ENCODE data around the gene PMIS2.
"Not testable (repeated sequence)": the region's sequence is repeated elsewhere in the genome, so short reads cannot be mapped to it uniquely, and the experiment has no call there.

The PMIS2 gene

DNA sequence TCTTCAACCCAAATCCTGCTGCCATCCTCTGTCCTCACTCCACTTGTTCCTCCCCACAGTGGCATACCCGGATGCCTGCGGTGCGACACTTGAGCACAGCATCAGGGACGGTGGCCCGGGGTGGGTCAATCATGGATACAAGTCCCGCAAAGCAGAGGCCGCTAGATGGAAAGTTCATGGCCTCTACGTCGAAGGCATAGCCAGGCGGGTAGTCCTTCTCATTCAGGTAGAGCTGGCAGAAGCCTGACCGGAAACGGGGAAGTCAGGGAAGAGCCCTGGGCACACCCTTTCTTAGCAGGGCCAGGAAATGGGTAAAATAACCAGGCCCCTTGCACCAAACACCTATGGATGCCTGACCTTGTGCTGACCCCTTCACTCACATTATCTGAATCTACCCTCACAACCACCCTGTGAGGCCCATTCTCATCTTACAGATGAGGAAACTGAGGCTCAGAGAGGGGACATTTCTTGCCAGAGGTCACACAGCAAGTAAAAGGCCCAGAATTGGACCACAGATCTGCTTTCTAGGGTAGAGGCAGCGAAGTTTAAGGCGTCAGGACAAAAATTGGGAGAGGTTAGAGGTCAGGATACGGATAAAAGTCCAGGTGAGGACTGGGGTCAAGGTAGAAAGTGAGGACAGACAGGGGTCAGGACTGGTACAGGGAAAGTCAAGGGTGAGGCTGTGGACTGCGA is 29.0 kb upstream of the PMIS2 start:
- DNase-seq, result no peak

DNA sequence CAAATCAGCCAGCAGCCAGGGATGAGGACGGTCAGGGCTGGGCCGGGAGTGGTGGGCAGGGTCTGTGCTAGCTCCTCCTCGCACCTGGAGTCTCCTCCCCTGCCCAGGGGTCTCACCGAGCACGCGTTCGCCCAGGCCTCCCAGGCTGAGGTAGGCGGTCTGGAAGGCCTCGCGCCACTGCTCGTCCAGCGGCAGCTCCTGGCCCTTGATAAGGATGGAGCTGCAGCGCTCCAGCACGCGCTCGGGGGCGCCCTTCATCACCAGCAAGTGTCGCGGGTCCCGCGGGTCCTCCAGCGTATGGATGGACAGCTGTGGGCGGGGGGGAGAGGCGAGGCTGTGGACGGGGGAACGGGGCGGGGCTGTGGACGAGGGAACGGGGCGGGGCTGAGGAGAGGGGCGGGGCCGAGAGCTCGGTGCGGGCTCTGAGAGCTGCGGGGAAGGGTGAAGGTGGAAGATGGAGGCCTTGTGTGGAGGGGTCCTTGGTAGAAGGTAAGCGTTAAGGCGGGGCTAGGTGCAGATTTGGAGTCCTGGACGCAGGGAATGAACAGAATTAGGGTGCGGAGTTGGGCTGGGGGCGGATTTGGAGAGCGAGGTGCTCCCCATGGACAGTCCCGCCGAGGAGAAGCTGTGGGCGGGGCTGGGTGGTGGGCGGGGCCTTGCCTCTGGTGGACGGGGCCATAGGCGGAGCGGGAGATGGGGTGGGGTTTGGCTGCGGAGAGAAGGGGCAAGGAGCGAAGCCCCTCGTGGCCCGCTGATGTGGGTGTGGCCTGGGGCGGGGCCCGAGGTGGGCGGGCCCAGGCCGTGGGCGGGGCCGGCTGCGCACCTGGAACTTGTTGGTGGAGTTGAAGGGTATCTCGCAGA is 28.2 kb upstream of the PMIS2 start:
- DNase-seq, result peak in 1 of 4 experiments; percentile 38

DNA sequence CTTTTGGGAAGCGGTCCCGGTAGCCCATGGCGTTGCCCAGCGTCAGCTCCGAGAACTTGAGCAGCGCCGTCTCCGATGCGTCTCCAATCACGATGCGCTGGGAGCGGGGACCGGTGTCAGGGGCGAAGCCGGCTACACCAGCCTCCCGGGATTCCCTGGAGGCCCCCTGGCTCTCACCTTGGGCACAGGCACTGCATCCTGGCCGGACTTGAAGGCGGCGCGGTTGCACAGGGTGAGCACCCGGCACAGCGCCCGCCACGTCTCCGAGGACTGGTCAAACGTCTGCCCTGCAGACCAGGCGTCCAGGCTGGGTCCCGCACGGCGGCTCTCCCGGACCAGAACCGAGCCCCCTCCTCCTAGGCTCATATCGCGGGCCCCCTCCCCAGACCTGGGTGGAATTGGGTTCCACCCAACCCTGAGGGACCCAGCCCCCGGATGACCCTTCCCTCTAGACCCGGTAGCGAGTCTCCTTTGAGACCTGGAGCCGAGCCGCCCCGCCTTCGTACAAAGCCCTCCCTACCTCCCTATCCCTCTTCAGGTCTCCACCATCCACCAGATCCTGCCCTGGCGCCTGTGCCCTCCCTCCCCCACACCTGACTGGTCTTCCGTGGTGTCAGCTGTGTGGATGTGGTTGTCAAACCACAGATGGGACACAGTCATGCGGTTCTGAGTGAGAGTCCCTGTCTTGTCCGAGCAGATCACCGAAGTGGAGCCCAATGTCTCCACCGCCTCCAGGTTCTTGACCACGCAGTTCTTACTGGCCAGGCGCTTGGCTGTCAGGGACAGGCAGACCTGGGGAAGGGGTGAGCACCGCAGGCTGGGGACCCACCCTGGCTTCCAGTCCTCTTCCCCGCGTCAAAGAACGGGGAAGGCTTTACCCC is 27.3 kb upstream of the PMIS2 start:
- DNase-seq, result no peak

DNA sequence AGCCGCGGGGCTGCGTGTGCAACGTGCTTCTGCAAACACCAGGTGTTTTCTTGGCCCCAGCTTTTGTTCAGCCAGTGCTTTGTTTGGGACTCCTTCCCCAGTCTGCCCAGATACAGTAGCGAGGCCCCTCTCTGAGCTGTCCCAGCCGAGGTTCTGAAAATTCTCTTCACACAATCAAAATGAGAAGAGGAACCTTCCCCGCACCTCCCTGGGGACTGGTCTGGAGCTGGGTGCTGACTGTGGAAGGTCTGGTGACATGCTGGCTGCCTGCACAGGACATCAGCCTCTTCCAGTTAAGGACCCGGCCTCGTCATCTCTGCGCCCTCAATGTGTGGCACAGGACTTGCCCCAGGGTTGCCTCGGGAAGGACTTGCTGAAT is 26.7 kb upstream of the PMIS2 start:
- DNase-seq, result no peak

DNA sequence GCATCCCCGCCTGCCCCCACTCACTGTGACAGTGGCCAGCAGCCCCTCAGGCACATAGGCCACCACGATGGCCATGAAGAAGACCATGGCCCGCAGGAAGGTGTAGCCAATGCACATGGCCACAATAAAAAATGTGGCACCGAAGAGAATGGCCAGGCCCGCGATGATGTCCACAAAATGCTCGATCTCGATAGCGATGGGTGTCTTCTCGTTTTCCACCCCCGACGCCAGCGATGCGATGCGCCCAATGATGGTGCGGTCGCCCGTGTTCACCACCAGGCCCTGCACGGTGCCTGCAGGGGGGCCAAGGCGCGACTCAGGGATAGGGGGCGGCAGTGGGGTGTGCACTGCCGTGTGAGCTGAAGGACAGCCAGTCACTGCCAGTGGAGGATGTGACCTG is 26.2 kb upstream of the PMIS2 start:
- no peak for DNase-seq

DNA sequence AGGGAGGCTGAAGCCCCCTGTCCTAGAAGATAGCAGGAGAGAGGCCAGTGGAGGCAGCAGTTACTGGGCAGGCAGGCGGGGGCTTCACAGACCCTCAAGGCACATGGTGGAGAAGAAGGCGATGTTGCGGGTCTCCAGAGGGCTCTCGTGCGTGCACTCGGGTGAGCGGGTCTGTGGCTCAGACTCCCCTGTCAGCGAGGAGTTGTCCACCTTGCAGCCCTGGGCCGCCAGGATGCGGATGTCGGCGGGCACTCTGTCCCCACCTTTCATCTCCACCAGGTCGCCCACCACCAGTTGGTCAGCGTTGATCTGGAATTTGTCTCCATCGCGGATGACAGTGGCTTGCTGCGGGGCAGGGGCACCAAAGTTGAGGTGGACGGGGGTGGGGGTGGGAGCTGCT is 25.7 kb upstream of the PMIS2 start:
- DNase-seq, result no peak

DNA sequence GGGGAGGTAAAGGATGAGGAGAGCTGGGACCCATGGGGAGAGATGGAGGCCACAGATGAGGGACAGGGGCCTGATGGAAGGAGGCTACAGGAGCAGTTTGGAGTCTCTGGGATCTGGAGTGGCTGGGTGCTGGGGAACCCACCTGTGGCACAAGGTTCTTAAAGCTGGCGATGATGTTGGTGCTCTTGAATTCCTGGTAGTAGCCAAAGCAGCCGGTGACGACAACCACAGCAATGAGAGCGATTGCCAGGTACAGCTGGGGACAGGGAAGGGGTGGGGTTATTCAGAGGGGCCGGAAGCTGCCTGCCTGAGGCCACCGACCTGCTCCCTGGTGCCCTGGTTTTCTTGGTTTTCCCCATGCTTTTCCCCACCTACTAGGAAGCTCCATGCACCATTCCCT is 25.3 kb upstream of the PMIS2 start:
- no peak for DNase-seq

DNA sequence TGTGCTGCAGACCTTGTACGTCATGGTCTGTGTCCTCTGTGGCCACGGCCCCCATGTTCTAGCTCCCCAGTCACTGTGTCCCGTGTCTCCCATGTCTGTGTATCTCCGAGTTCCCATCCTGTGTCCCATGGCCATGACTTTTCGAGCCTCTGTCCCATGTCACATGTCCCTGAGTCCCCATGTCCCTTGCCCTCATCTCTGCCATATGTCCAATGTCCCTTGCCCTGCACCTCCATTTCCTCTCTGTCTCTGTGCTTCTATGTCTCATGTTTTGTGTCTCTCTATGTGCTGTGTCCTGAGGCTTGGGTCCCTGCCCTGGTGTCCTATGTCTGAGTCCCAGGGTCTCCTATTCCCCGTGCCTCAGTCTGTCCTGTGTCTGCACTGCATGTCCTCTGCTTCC is 24.5 kb upstream of the PMIS2 start:
- DNase-seq, result no peak

DNA sequence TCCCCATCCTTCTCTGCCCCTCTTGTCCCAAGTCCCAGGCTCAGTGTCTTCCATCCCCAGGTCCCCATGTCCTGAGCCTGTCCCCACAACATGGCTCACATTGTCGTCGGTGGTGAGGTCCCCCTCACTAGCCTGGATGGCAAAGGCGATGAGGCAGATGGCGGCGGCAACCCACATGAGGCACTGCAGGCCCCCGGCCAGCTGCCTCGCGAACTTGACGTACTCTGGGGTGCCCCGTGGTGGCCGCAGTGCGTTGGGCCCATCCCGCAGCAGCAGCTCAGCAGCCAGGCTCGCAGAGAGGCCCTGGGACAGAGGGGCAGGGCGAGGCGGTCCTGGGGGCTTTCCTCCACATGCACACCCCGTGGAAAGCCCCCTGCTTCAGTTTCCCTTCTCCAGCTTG is 23.6 kb upstream of the PMIS2 start:
- DNase-seq, result no peak

DNA sequence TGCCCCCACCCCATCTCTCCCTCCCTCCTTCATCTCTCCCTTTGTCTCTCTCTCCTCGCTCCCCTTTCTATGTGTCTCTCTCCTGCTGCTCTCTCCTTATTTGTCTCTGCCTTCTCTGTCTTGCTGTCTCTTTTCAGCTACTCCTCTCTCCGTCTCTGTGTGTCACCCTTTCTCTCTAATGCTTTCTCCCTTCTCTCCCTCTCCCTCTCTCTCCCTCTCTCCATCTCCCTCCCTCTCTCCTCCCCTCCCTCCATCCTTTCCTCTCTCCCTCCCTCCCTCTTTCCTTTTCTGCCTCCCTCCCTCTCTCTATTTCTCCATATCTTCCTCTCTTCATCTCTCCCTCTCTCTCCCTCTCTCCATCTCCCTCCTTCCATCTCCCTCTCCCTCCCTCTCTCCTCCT is 23.2 kb upstream of the PMIS2 start:
- DNase-seq, result no peak

DNA sequence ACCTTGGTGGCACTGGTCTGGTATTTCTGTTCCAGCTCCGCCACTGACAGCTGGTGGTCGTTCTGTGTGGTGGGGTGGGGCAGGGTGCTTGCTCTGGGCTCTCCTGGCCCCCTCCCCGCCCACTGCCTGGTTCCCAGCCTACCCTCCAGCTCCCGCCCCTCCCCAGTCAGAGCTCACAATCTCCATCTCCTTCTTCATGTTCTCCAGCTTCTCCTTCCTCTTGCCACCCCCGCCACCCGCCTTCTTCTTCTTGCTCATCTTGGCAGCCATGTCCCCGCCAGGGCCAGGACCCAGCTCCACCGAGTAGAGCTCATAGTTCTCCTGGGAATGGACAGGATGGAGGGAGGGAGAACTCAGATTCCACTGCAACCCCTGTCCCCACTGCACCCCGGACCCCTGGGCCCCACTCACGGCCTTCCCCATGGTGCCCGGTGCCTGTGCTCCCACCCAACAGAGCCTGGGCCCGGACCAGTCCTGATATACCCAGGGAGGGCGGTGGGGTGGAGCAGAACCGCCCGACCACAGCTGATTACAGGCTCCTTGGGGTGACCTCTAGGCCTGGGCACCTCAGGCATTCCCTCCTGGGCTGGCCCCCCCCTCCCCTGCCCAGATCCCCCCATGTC is 22.7 kb upstream of the PMIS2 start, which contains the start of gene ATP4A:
Gene ATP4A (minus strand): TSS at position 452 of the 623 bp plus-strand sequence. CDS start 29 bp downstream, at position 423.
- no peak for DNase-seq

DNA sequence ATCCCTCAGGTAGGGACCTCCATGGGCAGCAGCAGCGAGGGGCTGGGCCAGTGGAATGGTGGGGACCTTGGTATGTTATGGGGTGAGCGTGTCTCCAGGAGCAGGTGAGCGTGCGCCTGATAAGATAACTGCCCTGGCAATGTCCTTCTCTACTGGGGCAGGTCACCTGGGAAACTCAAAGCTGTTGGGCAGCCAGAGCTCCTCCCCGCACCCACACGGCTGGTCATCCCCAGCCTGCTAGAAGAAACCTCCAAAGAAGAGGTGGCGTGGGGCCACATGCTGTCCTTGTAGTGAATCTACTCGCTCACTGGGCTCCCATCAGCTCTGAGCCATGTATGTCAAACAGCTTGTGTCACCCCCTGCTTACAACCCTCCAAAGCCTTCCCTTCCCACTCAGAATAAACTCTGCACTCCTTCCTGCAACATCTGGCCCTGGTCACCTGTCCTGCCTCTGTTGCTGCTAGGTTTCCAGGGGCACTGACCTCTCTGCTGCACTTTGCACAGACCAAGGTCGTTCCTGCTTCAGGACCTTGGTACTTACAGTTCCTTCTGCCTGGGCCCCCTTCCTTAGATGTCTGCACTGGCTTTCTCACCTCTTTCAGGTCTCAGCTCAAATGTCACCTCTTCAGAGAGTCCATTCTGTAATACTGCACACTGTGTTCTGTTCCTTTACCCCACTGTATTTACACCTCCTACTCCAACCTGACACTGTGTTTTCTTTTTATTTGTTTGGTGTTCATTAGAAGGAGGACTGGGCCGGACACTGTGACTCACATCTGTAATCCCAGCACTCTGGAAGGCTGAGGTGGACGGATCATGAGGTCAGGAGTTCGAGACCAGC is 20.7 kb upstream of the PMIS2 start:
- no peak for DNase-seq

DNA sequence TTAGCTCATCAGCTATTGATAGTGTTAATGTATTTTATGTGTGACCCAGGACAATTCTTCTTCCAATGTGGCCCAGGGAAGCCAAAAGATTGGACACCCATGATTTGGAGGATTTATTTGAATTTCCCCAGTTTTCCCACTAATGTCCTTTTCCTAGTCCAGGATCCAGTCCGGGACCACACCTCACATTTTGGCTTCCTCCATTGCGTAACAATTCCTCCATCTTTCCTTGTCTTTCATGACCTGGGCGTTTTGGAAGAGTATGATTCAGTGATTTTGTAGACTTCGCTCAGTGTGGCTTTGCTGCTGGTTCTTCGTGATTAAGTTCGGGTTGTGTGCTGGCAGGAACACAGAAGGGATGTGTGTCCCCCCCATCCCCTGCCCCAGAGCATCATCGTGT is 19.2 kb upstream of the PMIS2 start:
- no peak for DNase-seq

DNA sequence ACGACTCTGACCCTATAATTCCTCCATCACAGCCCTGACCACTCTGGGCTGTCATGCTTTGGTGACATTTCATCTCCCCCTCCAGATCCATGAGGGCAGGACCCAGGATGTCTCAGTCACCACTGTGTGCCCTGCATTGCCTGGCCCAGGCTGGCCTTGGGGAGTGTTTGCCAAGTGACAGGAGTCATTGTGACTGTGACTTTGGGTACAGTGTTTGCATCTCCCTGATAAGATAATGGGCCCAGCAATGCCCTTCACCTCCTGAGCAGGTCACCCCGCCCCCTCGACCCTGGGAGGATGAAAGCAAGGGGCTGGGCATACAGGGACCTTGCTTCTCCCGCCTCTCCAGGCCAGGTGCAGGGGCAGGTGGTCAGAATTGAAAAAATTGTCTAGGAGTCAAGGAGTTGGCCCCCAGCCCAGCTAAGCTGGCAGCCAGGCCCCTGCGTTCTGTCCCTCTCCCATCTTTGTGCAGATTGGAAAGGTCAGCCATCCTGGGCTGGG is 16.6 kb upstream of the PMIS2 start:
- no peak for DNase-seq

DNA sequence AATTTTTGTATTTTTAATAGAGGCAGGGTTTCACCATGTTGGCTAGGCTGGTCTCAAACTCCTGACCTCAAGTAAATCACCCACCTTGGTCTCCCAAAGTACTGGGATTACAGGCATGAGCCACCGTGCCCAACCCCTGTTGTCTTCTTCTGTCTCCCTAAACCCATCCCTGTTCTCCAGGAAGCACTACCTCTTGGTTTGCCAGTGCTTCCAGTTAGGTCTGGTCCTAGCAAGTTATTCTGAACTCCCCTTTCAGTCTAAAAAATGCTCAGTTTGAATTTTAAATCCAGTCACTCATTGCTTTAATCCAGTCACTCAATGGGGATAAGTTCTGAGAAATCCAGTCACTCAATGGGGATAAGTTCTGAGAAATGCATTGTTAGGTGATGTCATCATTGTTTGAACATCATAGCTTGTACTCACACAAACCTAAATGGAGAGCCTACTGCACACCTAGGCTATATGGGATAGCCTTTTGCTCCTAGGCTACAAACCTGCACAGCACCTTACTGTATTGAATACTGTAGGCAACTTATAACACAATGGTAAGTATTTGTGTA is 14.5 kb upstream of the PMIS2 start:
- no peak for DNase-seq

DNA sequence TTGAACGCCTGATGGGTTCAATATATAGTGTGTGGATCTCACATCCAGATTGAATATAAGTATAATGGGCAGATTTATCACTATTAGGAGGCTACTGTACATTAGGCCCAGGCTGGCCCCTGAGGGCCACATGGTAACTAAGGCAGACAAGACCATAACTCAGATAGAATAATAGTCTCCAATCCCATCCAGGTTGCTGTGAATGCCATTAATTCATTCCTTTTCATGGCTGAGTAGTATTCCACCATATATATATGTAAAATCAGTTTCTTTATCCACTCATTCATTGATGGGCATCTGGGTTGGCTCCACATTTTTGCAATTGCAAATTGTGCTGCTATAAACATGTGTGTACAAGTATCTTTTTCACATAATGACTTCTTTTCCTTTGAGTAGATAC is 8.1 kb upstream of the PMIS2 start:
- no peak for DNase-seq

DNA sequence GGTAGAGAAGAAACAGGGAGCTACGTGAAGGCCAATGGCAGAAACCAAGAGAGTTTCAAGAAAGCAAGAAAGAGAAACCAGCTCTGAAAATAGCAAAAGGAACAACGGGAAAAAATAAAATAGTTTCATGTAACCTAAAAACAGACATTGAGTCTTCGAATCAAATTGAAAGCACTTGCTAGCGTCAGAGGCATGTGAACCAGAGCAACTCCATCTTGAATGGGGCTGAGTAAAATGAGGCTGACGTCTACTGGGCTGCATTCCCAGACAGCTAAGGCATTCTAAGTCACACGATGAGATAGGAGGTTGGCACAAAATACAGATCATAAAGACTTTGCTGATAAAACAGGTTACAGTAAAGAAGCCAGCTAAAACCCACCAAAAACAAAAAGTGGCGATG is 7.3 kb upstream of the PMIS2 start:
- DNase-seq, result no peak

DNA sequence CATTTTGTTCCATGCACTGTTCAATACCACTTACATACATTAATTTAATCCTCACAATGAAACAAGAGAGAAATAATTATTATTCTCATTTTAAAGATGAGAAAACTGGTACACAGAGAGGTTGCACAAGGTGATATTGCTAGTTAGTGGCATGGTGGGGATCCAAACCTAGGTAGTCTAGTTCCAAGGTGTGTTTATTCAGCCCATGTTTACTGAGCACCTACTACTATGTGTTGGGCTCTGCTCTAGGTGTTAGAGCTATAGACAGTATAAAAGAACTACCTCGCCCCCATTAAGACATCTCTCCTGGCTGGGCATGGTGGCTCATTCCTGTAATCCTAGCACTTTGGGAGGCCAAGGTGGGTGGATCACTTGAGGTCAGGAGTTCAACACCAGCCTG is 3.2 kb upstream of the PMIS2 start:
- no peak for DNase-seq

DNA sequence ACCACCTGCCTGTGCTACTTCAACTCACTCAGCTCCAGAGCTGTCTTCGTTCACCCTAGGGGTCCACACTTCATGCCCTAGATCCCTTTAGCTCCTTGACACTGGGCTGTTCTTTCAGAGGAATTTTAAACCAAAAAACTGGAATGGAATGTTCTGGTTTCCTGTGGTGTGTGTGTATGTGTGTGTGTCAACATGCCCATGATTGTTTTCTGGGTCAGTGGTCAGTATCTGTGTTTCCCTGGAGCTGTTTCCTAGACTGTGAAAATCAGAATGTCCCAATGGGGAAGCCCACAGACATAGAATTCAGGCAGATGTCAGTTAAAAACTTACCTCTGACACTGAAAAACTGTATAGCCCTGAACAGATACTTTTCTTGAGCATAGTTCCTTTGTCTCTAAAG is 1.3 kb downstream of the PMIS2 start:
- DNase-seq, result no peak

DNA sequence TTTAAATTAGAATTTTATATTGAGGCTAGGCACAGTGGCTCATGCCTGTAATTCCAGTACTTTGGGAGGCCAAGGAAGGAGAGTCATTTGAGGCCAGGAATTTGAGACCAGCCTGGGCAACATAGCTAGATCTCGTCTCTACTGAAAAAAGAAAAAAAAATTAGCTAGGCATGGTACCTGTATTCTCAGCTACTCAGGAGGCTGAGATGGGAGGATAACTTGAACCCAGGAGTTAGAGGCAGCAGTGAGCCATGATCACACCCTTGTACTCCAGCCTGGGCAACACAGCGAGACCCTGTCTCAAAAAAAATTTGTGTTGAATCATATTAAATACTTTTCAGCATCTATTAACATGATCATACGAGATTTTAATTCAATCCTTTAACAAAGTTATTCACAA is 4.9 kb downstream of the PMIS2 start:
- DNase-seq, result no peak

DNA sequence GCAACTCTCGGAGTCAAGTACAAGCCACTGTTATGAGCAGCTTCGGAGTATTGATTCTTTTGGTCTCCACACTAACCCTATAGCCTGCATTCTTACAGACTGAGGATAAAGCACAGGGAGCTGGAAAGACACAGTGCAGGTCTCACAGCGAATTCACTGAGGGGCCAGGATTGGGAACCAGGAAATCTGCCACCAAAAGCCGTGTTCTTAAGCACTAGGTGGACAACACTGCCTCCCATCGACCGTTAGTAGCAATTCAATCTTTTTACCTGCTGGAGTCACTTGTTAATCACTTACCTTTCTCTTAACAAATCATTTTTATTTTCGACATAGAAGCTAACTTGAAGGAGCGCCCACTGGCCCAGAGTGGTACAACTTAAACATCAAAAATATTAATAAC is 6.3 kb downstream of the PMIS2 start:
- no peak for DNase-seq

DNA sequence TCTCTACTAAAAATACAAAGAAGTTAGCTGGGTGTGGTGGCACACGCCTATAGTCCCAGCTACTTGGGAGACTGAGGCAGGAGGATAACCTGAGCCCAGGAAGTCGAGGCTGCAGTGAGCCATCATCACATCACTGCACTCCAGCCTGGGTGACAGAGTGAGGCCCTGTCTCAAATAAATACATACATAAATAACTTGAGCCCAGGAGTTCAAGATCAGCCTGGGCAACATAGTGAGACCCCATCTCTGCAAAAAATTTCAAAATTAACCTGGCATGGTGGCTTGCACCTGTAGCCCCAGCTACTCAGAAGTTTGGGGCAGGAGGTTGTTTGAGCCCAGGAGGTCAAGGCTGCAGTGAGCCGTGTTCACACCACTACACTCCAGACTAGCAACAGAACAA is 9.1 kb downstream of the PMIS2 start:
- DNase-seq, result not testable (repeated sequence)
